IPS-NIHi7 (cell line): ENCODE data around the gene URGCP.

Experiments used
- DNase-seq: peaks from one replicate; pipeline ENCODE4 v3.0.0; 2012; ENCODE audit warnings: mixed read lengths; ENCODE audit errors: extremely low spot score

The URGCP gene, protein sequence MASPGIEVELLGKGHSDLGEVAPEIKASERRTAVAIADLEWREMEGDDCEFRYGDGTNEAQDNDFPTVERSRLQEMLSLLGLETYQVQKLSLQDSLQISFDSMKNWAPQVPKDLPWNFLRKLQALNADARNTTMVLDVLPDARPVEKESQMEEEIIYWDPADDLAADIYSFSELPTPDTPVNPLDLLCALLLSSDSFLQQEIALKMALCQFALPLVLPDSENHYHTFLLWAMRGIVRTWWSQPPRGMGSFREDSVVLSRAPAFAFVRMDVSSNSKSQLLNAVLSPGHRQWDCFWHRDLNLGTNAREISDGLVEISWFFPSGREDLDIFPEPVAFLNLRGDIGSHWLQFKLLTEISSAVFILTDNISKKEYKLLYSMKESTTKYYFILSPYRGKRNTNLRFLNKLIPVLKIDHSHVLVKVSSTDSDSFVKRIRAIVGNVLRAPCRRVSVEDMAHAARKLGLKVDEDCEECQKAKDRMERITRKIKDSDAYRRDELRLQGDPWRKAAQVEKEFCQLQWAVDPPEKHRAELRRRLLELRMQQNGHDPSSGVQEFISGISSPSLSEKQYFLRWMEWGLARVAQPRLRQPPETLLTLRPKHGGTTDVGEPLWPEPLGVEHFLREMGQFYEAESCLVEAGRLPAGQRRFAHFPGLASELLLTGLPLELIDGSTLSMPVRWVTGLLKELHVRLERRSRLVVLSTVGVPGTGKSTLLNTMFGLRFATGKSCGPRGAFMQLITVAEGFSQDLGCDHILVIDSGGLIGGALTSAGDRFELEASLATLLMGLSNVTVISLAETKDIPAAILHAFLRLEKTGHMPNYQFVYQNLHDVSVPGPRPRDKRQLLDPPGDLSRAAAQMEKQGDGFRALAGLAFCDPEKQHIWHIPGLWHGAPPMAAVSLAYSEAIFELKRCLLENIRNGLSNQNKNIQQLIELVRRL

DNA sequence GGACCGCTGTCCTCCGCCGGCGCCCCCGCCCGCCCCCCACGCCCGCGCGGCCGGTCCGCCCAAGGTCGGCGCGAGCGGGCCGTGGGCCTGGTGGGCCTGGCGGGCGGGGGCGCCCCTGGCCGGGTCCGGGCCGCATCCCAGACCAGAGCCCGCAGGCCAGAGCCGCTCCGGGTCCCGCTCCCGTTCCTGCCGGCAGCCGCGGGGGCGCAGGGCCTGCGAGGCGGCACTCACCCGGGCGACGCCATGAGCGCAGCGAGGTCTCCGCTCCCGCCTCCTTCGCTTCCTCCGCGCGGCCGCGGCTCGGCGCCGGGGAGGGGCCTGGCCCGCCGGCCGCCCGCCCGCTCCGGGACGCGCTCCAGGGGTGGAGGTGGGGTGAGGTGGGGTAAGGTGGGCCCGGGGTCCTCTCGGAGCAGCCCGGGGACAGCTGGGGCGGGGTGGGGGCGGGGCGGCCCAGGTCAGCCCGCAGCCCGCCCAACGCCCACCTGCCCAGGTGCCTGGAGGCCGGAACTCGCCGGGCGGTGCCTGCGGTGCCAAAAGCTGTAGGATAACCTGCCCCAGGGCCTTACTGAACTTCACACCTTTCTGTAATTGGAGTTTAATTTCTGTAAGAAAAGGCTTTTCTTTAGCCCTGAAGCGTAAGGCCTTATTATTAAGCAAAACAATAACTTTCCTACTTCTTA is at the start of gene URGCP:
Gene URGCP, minus strand, starts transcription at position 266 of the 680 bp plus-strand sequence. Its CDS starts 21 bp downstream, at position 245.
- DNase-seq, result peak; percentile 87

DNA sequence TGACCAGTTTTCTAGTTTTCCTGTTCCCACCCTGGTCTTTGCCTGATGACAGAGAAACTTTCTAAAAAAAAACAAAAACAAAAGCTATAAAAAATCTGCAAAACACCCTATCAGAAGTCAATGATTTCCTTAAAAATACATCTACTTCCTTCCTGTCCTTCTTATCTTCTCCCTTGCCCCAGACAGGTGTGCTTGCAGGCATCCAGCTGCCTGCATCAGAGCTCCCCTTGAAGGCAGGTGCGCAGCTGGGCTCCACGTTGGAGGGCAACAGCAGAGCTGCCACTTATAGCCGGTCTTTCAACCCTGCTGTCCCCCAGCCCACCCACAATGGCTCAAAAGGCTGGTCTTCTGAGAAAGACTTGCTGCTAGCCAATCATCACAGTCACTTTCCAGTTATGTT is 49.6 kb upstream of the URGCP start:
- no peak for DNase-seq

DNA sequence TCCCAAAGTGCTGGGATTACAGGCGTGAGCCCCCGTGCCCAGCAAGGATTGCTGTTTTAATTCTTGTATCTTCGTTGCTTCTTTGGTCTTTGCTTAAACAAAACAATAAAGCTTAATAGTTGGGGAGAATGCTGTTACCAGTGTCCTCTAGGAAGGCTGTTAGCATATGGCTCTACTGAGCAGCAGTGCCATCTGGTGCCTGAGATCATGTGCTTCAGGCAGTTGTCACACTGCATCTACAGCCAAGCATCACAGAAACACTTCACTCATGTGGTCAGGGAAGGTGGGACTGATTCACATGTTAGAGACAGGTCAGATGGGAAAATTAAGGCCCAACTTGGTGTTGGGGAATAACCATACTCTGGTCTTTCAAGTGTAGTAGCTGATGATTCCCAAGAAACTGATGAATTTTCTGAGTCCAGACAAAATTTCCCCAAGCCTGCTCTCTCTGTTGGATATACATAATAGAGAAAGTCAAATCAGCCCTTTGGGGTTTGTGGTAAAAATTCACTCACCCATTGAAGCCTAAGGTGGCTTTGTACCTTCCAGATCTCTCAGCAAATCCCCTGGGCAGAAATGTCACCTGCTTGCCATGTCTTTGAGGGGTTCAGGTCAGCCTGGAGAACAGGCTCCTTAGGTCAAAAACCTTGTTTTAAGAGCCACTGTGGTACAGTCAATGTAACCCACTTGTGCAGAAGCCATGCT is 48.3 kb upstream of the URGCP start:
- peak; percentile 83 for DNase-seq

DNA sequence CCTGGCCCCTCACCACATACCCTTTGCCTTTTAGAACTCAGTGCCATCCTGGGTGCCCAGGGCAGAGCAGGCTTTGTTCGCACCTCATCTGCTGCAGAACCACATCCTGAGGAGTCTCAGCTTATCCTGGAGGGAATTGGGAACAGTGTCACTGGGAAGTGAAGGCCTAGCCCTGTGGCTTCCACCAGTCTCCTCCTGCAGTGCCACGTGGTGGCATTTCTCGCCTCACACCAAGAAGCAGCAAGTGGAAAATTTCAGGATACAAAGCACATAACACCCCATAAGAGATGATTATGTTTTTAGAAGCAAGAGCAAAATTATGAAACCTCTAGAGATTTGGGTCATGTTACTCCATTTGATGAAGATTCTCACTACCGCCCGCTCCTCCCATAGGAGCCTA is 46.7 kb upstream of the URGCP start:
- DNase-seq, result no peak

DNA sequence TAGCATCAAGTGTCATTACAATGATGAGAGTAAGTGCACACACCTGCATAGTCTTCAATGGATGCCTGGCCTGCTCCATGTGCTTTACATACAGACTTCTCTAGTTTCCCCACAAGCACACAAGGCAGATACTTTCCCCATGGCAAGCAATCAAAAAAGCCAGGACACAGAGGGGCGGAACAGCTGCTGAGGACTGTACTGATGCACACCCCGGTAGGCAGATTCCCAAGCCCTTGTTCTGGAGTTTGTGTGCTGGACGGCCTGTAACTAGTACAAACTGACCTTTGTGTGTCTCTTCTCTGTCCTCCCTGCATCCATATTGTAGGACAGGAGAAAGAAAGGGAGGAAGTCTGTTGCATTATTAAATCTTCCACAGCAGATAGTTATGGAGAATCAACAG is 45.6 kb upstream of the URGCP start:
- no peak for DNase-seq

DNA sequence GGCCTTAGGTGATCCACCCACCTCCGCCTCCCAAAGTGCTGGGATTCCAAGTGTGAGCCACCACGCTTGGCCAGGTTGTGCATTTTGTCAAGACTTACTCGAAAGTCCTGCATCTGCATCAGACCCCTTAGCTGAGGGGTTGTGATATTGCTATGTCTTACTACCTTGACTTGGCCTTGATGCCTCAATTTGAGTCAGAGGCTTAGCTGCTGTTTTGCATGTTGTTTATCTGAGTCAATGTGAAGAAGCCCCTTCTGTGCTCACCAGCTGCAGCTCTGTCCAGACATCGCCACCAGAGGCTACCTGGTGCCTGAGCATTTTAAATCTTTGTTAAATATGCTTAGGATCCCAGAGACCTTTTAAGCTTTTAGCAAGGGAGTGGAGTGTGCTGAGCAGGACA is 37.9 kb upstream of the URGCP start:
- DNase-seq, result no peak

DNA sequence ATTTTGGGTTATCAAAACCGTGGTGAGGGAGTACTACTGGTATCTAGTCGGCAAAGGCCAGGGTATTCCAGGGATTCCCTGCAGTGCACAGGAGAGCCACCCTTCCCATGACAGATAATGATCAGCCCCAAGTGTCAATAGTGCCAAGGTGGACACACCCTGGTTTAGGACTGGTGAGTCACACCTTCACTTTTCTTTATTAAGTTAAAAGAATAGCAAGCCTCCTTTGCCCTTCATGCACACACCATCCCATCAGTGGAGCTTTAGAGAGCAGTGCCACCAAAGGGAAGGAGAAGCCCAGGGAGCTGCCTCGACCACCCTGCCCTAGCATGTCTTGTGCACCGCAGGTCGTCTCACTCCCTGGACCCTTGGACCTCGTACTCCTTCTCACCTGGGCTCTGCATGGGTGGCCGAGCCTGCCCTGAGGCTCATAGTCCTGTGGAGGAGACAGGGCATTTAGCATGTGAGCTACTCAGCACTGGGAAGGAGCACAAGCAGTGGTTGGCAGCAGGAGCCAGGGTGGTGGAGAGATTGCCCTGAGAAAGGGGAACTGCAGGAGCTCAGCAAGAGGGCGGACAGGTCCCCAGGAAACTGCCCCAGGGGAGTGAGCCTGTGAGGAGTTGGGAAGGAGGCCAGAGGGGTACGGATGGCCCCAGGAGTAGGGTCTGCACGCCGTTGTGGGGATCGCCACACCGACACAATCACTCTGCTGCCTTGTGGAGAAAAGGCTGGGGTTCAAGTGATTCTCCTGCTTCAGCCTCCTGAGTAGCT is 37.2 kb upstream of the URGCP start:
- DNase-seq, result no peak

DNA sequence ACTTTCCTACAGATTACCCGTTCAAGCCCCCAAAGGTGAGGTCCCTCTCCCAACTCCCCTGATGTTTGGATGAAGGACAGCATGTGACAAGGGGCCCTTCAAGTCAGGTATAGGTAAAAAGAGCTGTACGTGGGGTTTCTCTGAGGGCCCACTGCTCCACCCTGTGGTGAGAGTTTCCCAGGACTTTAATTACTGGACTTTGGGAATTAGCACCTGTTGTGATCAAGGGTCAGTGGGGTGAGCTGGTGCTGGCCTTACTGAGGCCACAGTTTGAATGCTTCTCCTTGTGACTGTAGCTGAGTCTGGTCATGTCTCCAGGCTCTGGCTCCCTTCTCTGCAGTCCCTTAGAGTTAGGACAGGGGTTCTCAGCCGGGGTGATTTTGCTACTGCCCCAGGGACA is 36.6 kb upstream of the URGCP start:
- peak; percentile 29 for DNase-seq

DNA sequence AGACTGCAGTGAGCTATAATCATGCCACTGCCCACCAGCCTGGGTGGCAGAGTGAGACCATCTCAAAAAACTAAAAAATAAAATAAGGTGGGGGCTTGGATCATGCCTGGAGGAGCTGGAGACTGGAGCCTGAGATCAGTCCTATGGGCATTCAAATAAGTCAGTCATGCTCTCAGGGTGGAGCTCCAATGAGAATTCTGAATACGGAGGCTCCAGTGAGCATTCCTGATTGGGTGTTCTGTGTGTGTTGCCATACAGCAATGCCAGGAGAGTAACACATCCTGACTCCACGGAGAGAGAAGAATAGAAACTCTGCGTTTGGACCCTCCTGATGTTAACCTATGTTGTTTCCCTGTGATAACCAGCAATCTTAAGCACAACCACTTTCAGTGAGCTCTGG is 35.9 kb upstream of the URGCP start:
- no peak for DNase-seq

DNA sequence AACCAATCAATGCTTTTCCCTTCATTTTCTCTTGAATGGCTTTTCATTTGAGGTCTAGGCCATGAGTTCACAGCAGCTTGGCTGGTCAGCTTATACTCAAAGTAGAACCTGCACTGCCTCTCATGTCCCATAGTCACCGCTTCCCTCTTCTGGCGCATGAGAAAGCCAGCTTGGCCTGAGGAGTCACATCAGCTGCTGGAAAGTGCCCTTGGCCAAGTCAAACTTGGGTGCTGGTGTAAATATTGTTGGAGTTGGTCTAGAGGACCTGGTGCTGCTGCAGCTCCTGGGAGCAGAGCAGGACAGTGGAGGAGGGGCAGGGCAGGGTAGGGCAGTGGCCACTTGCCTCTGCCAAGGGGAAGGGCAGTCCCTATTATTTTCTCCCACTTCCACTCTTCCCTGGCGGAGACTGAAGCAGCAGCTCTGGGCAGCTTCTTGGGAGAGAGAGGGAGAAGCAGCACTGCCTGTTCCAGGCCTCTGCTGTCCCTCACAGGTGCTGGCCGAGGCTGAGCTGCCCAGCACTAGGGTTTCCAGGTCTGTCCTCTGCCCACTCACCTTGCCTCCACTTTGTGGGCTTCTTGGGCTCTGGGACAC is 32.6 kb upstream of the URGCP start:
- no peak for DNase-seq

DNA sequence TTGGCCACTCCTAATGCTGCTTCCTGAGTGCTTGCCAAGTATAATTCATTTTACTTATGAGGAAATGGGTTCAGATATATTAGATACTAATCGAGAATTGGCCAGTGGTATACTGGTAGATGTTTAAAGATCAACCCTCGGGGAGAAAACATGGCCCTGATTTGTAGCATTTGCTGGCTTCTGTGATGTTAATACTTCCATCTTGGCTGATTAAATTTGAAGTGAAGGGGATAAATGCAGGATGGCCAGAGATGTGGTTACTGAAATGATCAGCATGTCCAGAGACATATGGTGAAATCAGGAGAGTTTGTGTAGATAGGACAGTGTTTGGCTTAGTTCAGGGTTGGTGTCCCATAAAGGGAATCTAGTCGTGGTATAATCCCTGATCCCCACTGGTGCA is 31.0 kb upstream of the URGCP start:
- no peak for DNase-seq

DNA sequence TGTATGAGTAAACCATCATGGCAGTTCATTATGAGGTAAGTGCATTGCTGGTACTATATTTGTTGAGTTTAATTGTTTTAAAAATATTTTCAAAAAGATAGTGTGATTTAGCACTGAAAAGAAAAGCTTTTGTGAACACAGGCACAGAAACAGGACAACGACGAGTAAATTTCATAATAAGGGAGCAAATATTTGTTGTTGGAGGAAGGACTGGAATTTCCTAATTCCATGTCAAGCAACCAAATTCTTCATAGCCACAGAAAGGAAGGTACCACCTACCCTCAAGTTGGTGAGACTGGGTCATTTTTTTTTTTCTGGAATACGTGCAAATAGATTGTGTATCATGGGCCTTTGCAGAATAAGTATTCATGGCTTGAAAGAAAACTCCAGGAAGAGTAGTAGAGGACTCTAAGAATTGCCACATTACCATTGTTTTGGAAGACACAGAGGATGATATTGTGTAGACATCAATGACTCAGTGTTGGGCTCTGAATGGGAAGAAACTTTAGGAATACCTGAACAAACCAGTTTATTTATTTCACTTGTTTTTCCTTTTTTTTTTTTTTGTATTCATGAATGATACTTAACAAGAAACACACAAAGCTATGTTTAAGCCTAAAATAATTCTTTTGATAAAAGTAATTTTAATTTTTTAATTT is 27.6 kb upstream of the URGCP start:
- no peak for DNase-seq

DNA sequence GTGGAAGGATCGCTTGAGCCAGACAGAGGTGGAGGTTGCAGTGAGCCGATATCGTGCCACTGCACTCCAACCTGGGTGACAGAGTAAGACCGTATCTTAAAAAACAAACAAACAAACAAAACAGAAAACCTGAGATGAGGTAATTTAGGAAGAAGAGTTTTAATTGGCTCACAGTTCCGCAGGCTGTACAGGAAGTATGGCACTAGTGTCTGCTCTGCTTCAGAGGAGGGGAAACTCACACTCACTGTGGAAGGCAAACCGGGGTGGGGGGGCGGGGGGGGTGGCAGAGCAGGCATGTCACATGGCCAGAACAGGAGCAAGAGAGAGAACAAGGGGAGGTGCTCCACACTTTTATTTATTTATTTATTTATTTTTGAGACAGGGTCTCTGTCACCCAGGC is 24.9 kb upstream of the URGCP start:
- DNase-seq, result no peak

DNA sequence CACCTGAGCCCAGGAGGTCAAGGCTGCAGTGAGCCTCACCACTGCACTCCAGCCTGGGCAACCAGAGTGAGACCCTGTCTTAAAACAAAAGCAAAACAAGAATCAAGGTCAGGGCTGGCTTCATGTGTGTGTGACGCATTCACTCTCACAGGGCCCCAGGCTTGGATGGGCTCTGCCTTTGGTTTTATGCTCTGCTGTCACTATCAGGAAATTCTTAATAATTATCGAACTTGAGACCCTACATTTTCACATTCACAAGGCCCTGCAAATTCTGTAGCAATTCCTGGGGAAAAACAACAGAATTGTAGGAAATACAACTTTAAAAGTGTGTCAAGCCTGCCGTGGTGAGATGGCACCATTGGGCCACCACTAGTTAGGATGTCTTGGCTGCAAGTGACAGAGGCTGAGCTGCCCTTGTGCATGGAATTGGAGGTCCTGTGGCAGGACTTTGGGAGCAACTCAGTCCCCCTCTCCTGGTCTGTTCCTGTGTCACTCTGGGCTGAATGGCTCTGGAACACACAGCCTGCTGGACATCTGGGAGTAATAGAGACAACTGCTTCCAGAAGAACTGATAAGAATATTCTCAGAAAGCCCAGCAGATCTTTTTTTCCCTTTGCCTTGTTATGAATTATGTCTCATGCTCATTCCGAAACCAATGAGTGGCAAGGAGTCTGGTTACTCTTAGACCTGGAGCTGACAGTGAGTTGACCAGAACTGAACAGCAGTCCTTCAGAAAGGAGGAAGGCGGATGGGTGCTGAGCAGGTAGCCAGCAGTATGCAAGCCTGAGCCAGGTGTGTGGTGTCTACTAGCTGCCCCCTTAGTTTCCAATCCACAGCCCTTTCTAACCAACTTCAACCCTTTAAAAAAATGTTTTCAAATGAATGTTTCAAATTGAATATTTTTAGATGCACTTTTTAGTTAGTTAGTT is 23.4 kb upstream of the URGCP start:
- no peak for DNase-seq

DNA sequence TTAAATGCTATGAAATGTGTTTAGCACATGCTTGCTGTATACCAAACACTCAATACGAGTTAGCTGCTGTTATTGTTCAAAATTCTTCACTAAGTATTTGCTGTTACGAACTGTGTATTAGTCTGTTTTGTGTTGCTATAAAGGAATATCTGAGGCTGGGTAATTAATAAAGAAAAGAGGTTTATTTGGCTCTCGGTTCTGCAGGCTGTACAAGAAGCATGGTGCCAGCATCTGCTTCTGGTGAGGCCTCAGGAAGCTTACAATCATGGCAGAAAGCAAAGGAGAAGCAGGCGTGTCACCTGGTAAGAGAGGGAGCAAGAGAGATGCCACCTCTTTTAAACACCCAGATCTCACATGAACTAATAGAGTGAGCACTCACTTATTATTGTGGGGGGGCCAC is 21.4 kb upstream of the URGCP start:
- DNase-seq, result no peak

DNA sequence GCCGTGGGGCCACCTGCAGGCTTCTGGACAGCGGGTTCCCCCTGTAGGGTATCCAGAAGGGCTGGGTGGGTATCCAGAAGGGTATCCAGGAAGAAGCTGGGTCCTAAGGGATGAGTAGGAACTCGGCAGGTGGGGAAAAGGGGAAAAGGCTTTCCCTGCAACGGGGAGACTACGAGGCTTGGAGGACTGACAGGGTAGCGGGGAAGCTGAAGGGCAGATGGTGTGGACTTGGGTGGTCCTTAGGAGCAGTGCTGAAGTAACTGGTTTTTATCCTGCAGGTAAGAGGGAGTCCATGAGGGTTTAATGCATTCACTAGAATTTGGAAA is 20.4 kb upstream of the URGCP start:
- DNase-seq, result no peak

DNA sequence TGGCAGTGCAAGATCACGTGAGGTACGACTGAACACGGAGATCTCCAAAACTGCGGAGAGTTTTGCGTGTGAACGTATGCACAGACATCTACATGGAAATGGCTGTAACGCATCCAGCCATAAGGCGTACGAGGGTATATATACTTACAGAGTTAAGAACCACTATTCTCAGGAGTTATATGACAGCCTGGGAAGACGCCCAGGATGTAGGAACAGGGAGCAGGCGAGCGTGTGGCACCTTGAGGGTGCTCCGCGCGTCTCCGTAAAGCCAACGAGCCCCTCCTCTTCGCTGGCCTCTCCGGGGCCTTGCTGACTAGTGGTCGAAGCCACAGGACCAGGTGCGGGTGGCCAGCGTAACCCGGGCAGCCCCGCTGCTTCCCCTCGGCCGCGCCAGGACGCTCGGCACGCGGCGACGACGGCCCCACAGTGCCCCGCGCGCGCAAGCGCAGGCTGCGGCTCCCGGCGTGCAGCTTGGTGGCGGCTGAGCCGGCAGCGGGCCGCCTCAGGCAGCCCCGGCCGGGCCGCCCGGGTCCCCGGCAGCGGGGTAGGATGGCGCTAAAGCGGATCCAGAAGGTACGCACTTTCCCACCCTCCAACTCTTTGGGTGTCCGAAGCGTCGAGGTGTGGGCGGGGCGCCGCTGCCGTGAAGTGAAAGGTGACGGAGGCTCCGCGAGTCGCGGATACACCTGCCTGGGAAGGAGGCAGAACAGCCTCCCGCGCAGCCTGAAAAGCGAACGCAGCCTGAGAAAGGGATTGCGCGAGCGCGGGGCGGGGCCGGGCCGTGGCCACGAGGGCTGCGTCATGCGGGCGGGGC is 19.8 kb upstream of the URGCP start, which contains the start of gene UBE2D4:
Gene UBE2D4, plus strand, starts transcription at position 453 of the 814 bp plus-strand sequence. Its CDS starts 97 bp downstream, at position 550.
- DNase-seq, result peak; percentile 84

DNA sequence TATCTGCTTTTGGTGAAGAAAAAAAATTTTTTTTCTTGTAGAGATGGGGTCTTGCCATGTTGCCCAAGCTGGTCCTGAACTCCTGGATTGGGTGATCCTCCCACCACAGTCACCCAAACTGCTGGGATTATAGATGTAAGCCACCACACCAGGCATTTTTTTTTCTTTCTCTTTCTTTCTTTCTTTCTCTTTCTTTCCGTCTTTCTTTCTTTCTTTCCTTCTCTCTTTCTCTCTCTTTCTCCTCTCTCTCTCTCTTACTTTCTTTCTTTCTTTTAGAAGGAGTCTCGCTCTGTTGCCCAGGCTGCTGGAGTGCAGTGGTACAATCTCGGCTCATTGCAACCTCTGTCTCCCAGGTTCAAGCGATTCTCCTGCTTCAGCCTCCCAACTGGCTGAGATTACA is 16.3 kb upstream of the URGCP start:
- DNase-seq, result no peak
